ENCODE data around the gene GPR173.

DNA sequence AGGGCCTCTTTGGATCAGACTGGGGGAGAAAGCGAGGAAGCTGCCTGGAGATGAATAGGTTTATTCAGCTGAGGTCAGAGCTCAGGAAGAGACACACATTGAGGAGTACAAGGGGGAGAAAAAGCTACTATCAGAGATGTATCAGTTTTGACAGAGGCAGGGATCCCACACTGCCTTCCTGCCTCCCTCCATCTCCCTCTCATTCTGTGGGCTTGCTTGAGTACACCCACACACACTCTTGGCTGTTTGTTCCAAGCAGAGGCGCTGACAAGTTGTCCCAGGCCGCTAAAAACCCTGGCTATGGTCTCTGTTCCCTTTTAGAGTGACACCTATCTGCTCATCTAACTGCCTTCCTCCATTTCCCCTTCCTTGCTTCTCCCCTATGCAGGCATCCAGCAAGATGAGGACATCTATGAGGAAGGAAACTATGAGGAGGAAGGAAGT is 38.8 kb downstream of the GPR173 start:
- TF ChIP-seq, protein P1, sequence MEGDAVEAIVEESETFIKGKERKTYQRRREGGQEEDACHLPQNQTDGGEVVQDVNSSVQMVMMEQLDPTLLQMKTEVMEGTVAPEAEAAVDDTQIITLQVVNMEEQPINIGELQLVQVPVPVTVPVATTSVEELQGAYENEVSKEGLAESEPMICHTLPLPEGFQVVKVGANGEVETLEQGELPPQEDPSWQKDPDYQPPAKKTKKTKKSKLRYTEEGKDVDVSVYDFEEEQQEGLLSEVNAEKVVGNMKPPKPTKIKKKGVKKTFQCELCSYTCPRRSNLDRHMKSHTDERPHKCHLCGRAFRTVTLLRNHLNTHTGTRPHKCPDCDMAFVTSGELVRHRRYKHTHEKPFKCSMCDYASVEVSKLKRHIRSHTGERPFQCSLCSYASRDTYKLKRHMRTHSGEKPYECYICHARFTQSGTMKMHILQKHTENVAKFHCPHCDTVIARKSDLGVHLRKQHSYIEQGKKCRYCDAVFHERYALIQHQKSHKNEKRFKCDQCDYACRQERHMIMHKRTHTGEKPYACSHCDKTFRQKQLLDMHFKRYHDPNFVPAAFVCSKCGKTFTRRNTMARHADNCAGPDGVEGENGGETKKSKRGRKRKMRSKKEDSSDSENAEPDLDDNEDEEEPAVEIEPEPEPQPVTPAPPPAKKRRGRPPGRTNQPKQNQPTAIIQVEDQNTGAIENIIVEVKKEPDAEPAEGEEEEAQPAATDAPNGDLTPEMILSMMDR (IDR thresholded peaks at IDR 0.05; ENCODE audit: poor library complexity) = no peak
- no peak for TF ChIP-seq EZH2 (IDR thresholded peaks at IDR 0.05; ENCODE audit: borderline replicate concordance)
